GM20431 (cell line): ENCODE results near the gene PIK3R1.
"Not testable (repeated sequence)": the region's sequence is repeated elsewhere in the genome, so short reads cannot be mapped to it uniquely, and the experiment has no call there.

Experiments
- in situ Hi-C: fragments of 300-500 bp; cut with MseI, MboI; formaldehyde crosslinking; loops from one replicate; pipeline ENCODE4 v1.15.0; 2020; ENCODE audit warnings: low sequenced_read_pairs; ENCODE audit not compliant: unreplicated experiment

PIK3R1 gene

GRCh38 chr5:68191083-68191791 lies 24.3 kb upstream of the PIK3R1 start:
- in situ Hi-C loops: no loop called here

GRCh38 chr5:68192679-68193060 lies 22.9 kb upstream of the PIK3R1 start:
- in situ Hi-C loops: no loop called here

DNA sequence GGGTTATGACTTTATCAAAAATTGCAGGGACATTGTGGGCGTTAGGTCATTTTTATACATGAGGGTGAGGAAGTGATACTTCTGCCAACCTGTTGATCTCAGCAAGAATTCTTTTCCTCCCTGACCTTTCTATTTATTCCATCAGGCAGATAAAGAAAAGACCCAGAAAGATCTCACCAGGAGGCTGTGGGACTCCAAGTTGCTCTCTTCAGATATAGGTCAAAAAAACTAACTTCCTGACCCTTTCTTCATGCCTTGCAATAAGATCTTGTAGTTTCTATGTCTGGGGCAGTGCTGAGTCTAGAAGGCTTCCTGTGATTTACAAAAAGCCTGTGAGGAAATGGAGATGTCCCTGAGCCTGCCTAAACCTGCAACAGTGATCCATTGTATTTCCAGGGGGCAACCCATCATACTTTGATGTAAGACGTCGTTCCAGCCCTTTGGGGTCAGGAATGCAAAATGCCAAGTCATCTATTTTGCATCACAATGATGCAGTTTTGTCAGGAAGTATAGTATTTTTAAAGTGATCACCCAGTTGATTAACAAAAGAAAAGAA lies 22.0 kb upstream of the PIK3R1 start:
- in situ Hi-C loops: no loop called here

GRCh38 chr5:68194386-68194785 lies 21.2 kb upstream of the PIK3R1 start:
- in situ Hi-C loops: no loop called here

DNA sequence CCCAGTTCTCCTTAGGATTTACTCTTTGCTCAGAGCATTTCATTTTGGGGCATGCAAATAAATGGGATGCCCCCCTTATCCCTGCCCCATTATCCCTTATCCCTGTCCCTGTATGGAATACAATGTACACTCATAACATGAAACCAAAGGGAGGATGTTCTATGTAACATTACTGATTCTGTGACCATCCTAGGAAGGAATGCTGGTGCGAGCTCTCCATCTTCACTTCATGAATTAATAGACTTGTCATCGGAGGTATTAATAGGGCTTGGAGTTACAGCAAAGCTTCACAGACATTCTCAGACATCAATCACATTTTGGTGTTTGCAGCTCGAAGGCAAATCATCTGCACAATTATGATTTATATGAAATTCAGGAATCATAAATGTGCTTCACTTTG lies 20.4 kb upstream of the PIK3R1 start:
- in situ Hi-C loops: no loop called here

- in situ Hi-C loops: no loop called here
Observed at GRCh38 chr5:68196876-68197275, 18.7 kb upstream of the PIK3R1 start.

GRCh38 chr5:68200288-68200687 lies 15.3 kb upstream of the PIK3R1 start:
- in situ Hi-C loops: no loop called here

DNA sequence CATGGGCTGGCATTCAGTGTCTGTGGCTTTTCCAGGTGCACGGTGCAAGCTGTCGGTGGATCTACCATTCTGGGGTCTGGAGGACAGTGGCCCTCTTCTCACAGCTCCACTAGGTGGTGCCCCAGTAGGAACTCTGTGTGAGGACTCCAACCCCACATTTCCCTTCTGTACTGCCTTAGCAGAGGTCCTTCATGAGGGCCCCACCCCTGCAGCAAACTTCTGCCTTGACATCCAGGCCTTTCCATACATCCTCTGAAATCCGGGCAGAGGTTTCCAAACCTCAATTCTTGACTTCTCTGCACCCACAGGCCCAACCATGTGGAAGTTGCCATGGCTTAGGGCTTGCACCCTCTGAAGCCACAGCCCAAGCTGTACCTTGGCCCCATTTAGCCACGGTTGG lies 4.9 kb upstream of the PIK3R1 start:
- in situ Hi-C loops: not testable (repeated sequence)

- in situ Hi-C loops: no loop called here
Observed at GRCh38 chr5:68214482-68215207, 911 bp upstream of the PIK3R1 start.

DNA sequence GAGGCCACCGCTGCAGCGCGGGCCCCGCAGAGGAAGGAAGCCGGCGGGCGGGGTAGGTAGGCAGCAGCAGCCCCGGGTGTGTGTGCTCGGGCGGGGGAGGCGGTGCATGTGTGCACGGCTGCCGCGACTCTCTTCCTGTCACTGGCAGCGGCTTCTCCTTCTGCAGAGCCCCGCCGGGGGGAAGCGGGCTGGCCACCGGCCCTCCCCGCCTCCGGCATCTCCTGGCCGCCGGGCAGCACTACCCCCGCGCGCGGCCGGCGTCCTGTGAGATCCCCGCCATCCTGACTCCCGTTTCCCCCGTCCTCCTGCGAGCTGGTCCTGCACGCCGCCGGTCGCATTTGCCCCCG lies 315 bp downstream of the PIK3R1 start:
- in situ Hi-C loops: no loop called here

DNA sequence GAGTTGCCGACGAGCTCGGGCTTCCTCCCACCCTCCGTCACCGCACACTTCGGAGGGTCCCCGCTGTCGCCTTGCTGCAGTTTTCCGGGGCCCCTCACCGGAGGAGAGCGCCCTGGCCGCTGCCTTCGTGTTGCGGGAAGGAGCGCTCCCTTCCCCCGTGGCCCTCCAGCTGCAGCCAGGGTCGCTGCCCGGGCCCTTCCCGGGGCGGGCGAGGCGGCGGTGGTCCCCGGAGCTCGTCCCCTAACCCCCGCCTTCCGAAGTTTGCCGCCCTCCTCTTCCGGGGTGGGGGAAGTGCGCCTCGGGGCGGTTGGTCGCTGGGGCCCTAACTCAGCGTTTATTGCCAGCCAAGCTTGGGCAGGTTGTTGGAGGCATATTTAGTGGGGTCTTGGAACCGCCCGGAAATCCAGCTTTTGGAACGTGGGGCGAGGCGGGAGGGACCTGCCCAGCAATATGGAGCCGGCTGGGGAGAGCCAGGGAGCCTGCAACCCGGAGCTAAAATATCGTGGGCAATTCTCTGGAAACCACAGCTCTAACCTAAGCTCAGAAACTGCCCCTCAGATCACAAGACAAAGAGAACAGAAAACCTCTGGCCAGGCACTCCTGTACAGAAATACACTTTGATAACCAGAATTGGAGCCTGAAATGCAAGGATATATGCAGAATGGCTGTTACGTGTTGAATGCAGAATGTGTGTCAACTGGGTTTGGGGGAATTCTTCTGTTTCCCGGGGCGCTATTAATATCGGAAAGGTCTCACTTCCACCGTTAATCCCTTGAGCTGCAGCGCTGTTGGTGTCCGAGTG lies 890 bp downstream of the PIK3R1 start:
- in situ Hi-C loops: no loop called here

GRCh38 chr5:68217047-68217355 lies 1.4 kb downstream of the PIK3R1 start:
- in situ Hi-C loops: no loop called here

- in situ Hi-C loops: no loop called here
Observed at GRCh38 chr5:68217528-68217927, 2.0 kb downstream of the PIK3R1 start.

GRCh38 chr5:68219161-68219816 lies 3.7 kb downstream of the PIK3R1 start:
- in situ Hi-C loops: no loop called here

GRCh38 chr5:68220260-68220659 lies 4.7 kb downstream of the PIK3R1 start:
- in situ Hi-C loops: no loop called here

GRCh38 chr5:68220914-68221313 lies 5.4 kb downstream of the PIK3R1 start:
- in situ Hi-C loops: no loop called here

DNA sequence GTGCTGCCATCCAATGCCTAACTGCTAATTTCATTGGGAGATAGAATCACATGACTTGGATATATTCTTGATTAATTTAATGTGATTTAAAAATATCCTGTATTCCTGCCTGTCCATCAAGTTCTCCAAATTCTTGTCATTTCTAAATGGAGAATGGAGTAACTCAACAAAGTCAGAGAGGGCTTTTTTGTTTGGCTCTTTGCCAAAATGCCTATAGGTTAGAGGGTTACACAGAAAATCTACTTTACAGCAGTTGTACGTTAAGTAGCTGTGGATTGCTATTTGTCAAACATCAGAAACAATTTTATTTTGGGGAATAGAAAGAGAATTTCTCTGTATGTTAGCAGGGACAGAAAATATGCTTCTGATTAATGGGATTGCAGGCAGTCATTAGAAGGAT lies 5.9 kb downstream of the PIK3R1 start:
- in situ Hi-C loops: no loop called here

DNA sequence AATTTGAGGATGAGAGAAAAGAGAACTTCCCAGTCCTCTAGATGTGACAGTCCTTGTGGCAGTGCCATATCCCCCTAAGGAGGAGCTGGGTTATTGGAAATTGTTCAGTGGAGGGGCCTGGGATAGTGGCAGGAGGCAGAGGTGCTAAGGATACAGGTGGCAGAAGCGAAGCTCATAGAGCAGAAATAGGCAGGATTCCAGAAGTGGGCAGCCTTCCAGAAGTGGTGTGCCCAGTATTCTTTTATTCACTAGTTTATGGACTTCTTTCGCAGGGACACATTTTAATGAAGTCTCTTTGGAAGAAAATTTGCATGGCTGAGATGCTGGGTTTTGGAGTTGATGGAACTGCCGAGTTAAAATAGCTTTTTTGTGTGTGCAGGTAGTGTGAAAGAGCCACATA lies 6.8 kb downstream of the PIK3R1 start:
- in situ Hi-C loops: no loop called here

DNA sequence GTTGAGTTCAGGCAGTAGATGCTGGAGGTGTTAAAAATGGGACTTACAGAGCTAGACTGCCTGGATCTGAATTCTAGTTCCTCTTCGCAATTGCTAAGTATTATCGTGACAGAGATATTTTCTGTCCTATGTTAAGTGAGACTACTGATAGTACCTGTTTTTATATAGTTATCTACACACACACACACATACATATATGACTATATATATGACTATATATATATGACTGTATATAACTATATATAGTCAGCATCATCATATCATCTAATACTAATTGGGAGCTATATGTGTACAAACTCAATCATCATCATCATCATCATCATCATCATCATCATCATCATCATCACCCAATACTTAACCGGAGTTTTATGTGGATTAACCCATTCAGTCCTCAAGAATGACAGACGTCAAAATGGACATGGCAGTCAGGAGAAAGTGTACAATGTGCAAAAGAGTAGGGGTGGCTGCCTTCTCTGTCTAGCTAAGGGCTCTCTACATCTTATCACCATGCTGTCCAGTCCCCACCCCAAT lies 7.3 kb downstream of the PIK3R1 start:
- in situ Hi-C loops: no loop called here

DNA sequence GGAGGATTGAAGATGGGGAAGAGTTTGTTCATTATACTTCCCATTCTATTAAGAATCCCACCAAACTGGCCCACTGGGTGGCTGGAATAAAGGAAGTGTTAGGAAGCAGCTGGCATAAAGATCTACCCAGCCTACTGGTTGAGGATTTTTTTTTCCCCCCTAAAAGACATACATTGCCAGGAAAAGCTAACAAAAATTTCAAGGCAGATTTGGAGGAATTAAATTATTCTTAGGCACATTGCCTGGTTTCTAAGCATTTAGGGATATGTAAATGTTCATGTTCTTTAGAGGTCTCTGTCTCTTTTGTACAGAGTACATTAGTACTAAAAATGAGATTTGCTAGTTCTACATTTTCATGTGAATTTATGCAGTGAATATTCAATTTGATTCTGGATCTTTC lies 8.3 kb downstream of the PIK3R1 start:
- in situ Hi-C loops: no loop called here
